ENCODE results near the gene ELF5. TPM values are rescaled to one million over a fixed set of nuclear protein-coding genes. Genes with fewer than 3 reads are reported as not detected.

ELF5 gene
- total RNA-seq, 2 donors from 2014 or later = 0.18 to 2.7 TPM

GRCh38 chr11:34454308-34455032 lies 59.1 kb downstream of the ELF5 start:
- Histone ChIP-seq H3K4me1 (replicated peaks) (no peaks in the 10 kb centered on the region), H3K36me3 (peaks cover 0 to 4% of the 10 kb centered on the region in 2 donors)
- intact Hi-C loops (cut with DNase I) = no loop called here

GRCh38 chr11:34451053-34451452 lies 62.5 kb downstream of the ELF5 start:
- H3K4me1 ChIP-seq (replicated peaks) = no peaks in the 10 kb centered on the region
- no peak for TF ChIP-seq CTCF (IDR thresholded peaks at IDR 0.05)
- TF ChIP-seq POLR2AphosphoS5 (IDR thresholded peaks at IDR 0.05) = no peak
- TF ChIP-seq POLR2A (IDR thresholded peaks at IDR 0.05) = no peak
- H3K27me3 ChIP-seq (replicated peaks; ENCODE audit: insufficient read depth) = no peaks in the 10 kb centered on the region
- no peak for DNase-seq (ENCODE audit: low spot score)
- H3K9me3 ChIP-seq = no peaks in the 10 kb centered on the region
- H3K36me3 ChIP-seq = peaks cover 0 to 4% of the 10 kb centered on the region in 2 donors
- intact Hi-C loops (cut with DNase I) = no loop called here
- H3K27ac ChIP-seq = no peak overlapping the region
- no peak overlapping the region for H3K4me3 ChIP-seq
- 93% methylated on average over 3 of the region's 3 CpGs for WGBS

More at GRCh38 chr11:34454308-34455032, 59.1 kb downstream of the ELF5 start:
- TF ChIP-seq CTCF (IDR thresholded peaks at IDR 0.05) = no peak
- no peak for TF ChIP-seq POLR2A (IDR thresholded peaks at IDR 0.05)
- TF ChIP-seq POLR2AphosphoS5 (IDR thresholded peaks at IDR 0.05) = no peak
- 96% methylated on average over 1 of the region's 1 CpG for WGBS
- no peaks in the 10 kb centered on the region for H3K9me3 ChIP-seq
- H3K4me3 ChIP-seq = no peak overlapping the region
- no peak for DNase-seq (ENCODE audit: low spot score)
- no peak overlapping the region for H3K27ac ChIP-seq
- no peaks in the 10 kb centered on the region for H3K27me3 ChIP-seq (replicated peaks; ENCODE audit: insufficient read depth)

GRCh38 chr11:34449013-34449412 lies 64.6 kb downstream of the ELF5 start:
- H3K4me3 ChIP-seq = no peak overlapping the region
- DNase-seq (ENCODE audit: low spot score) = no peak
- H3K36me3 ChIP-seq = peaks cover 0 to 4% of the 10 kb centered on the region in 2 donors
- no peak for TF ChIP-seq CTCF (IDR thresholded peaks at IDR 0.05)
- TF ChIP-seq POLR2AphosphoS5 (IDR thresholded peaks at IDR 0.05) = no peak
- no peak for TF ChIP-seq POLR2A (IDR thresholded peaks at IDR 0.05)
- intact Hi-C loops (cut with DNase I) = no loop called here
- no peaks in the 10 kb centered on the region for H3K27me3 ChIP-seq (replicated peaks; ENCODE audit: insufficient read depth)
- H3K4me1 ChIP-seq (replicated peaks) = no peaks in the 10 kb centered on the region
- no peaks in the 10 kb centered on the region for H3K9me3 ChIP-seq
- H3K27ac ChIP-seq = no peak overlapping the region
- 49% methylated on average over 3 of the region's 3 CpGs for WGBS

- Histone ChIP-seq H3K27ac (no peak overlapping the region), H3K9me3 (no peaks in the 10 kb centered on the region), H3K4me1 (replicated peaks) (no peaks in the 10 kb centered on the region), H3K36me3 (peaks cover 0 to 4% of the 10 kb centered on the region in 2 donors), H3K4me3 (no peak overlapping the region), H3K27me3 (replicated peaks; ENCODE audit: insufficient read depth) (no peaks in the 10 kb centered on the region)
- intact Hi-C loops (cut with DNase I) = no loop called here
- no peak for DNase-seq (ENCODE audit: low spot score)
- TF ChIP-seq POLR2A (IDR thresholded peaks at IDR 0.05) (no peak), POLR2AphosphoS5 (IDR thresholded peaks at IDR 0.05) (no peak), CTCF (IDR thresholded peaks at IDR 0.05) (no peak)
- WGBS = 89% methylated on average over 11 of the region's 11 CpGs
These were observed 65.2 kb downstream of the ELF5 start for GRCh38 chr11:34448223-34448994.

Measured in prostate gland (tissue), 2 donors.